NCI-H774 (cell line): Measurements from ENCODE around the gene DNAJC4.
"Not testable (repeated sequence)": the region's sequence is repeated elsewhere in the genome, so short reads cannot be mapped to it uniquely, and the experiment has no call there.

Experiments used
- DNase-seq: peaks from one replicate; lab custom pipeline; 2025; lab: John Stamatoyannopoulos, UW

DNAJC4 gene

GRCh38 chr11:64245797-64246620, 15.7 kb downstream of the DNAJC4 start:
- peak; percentile 21 for DNase-seq

DNA sequence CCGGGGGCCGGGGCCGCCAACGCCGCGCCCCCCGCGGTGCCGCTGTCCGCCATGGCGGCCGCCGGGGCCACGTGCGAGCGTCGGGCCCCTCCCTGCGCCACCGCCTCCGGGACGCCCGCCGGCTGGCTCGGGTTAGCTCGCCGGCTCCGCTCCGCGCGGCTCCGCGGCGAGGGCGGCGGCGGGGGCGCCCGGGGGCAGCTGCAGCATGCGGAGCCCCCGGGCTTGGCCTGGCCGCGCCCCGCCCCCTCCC, 16.2 kb downstream of the DNAJC4 start:
- not testable (repeated sequence) for DNase-seq

DNA sequence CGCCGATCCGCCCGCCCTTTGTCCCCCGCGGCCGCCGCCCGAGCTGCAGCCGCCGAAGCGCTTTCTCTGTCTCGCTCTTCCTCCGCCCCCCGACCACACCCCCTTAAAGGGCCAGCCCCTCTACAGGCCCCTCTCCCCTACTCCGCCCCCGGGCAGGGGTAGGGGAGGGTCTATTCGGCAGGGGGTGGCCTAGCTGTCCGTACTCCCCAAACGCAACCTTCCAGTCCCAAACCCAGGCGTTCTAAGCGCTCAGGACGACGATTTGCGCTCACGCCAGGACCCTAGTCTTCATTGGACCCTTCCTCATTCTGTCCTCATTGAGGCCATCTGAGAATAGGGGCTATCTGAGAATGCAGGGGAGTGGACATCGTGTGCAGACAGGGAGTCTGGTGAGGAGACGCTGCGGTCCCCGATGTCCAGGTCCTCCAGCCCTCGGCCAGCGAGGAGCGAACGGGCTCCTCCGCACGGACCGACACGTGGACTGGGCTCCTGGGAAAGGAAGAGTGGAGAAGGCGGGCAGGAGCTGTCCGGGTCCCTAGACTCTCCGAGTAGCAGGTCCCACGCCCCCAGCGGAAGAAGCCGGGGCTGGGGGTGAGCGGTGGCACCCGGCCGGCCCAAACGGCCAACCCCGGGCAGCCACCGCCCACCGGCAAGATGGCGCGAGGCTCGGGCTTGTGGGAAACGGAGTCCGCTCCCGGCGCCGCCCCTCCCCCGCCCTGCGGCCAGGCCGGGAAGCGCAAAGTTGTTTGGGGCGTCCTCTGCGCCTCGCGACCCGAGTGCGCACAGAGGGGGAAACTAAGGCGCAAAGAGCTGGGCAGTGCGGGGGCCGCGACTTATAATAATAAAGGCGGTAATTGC, 16.8 kb downstream of the DNAJC4 start, which contains the start of gene PPP1R14B:
Gene PPP1R14B, minus strand, starts transcription at position 73 of the 858 bp plus-strand sequence. CDS start 270 bp downstream, outside the sequence.
- peak; percentile 82 for DNase-seq

DNA sequence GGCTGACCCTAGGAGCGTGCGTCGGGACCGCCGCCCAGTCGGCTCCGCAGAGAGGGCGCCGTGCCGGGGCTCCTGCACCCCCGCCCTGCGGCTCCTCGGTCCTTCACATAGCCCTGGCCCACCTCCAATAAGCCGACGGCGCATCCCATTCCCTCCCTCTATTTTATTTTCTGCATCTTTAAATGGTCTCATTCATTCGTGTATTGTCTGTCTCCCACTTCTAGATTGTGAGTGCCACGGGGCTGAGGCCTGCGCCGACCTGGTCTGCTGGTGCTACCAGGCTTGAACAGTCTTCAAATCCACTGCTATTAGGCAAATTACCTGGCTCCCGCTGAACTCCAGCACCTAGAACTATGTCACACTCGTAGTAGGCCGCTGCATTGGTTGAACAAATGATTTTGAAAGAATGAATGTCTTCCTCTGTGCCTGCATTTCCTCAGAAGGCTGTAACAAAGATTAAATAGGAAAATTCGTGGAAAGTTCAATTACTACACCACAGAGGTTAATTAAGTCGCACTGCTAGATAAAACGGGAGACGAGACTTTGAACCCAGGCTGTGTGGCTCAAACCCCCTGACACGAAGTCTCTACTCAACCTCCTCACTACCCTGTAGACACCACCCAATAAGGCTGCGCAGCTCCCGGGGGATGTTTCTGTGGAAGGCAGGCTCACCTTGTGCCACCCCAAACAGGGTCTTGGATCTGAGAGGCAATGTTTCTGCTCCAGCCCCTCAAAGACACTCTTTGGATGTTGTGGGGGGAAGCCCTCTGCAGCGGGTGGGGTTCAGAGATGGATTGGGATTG, 17.6 kb downstream of the DNAJC4 start:
- no peak for DNase-seq

GRCh38 chr11:64248578-64248977, 18.2 kb downstream of the DNAJC4 start:
- DNase-seq: no peak

DNA sequence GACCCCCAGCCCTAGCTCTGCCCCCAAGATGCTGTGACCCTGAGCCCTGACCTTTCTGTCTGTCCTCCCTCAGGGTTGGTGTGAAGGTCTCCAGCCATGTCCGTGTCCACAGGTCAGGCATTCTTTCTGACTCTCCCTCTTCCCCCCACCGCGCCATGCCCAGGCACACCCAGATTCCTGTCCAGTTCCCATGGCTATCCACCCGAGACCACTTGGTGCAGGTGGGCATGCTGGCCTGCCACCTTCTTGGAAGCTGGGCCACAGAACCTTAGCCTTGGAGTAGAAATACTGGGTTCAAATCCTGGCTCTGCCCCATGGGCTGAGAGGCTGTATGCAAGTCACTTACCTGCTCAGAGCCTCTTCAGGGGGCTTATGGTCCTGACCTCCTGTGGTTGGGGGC, 18.7 kb downstream of the DNAJC4 start:
- DNase-seq: no peak

DNA sequence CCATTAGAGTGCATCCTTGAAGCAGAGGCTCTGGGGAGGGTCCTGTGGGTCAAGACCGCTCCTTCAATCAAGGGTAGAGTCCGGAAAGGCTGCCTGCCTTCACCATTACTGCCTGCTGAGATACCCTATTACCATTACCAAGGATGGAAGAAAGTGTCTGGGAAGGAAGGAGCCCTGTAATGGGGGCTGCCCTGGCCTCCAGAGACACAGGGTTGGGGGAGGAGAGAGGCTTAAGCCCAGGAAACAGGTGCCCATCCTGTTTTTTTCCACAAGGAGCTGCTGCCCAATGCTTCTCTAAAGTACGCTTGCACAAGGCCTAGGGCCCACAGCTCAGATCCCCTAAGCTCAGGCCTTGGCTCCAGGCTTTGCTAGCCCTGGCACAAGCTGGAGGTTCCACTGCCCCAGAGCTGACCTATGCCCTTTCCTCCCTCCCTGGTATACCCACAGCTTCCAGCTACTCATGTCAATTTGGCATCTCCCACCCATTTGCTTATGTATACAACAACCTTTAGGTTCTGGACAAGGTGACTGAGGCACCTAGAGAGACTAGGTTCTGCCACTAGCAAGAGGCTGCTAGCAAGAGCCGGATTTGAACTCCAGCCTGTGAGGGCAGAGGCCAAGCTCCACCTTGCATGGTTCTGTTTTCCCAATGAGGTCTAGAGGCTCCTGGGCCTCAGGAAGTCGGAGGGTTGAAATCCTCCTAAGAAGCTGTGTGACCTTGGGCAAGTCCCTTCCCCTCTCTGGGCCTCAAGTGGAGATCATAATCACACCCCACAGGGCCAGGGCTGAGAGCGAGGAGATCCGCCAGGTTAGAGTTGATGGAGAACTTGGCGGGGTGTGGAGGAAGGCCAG, 19.4 kb downstream of the DNAJC4 start:
- DNase-seq: no peak

DNA sequence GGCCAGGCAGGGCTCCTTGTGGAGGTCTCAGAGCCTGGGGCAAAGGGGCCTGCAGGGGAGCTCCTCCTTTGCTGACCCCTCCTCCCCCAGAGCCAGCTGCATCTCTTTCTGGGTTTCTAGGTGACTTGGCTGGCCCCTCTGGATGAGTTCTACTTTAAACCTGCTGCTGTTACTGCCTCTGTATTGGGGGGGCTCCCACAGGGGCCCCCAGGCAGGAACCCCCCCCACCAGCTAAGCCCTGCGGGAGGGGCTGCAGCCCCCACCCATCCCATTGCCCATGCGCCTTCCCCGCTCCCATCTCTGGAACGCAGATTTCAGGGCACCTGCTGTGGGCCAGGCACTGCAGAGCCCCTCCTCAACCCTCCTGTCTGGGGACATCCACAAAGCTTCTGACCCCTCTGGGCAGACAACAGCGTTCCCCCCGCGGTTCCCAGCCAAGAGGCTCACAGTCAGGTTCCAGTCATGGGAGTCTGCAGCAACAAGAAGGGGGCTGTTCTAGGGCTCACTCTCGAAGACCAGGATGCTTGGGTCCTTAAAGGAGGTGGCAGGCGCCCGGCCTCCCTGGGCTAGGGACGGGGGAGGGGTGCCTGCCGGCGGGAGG, 20.2 kb downstream of the DNAJC4 start:
- no peak for DNase-seq

DNA sequence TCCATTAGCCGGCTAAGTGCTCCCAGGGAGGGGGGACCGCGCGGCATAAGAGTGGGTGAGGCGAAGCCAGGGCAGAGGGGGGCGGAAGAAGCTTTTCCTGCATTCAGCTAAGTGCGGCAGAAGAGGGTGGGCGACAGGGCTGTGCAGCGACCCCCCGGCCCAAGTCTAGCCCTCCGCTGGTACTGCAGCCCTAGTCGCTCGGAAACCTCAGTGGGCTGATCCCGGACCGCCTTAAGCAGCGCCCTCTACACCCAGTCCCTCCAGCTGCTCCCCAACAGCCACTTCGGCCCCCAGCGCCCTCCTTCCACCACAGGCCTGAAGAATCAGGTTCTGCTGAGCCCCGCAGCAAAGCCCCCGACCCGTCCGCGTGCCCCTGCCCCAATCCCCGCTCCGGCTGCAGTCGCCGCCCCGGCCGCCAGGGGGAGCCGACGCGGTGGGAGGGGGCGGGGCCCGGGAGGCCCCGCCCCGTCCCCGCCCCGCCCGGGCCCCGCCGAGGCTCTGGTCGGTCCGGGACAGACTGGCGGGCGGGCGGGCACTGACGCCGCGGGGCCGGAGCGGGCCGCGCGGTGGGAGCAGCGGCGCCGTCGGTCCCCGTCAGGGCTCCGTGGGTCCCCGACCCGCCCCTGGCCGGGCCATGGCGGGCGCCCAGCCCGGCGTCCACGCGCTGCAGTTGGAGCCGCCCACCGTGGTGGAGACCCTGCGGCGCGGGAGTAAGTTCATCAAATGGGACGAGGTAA, 20.8 kb downstream of the DNAJC4 start, which contains the start of gene PLCB3:
Gene PLCB3, plus strand, starts transcription at position 515 of the 737 bp plus-strand sequence. Its CDS starts 120 bp downstream, at position 635.
- DNase-seq: peak; percentile 54

GRCh38 chr11:64251753-64252002, 21.3 kb downstream of the DNAJC4 start:
- no peak for DNase-seq

DNA sequence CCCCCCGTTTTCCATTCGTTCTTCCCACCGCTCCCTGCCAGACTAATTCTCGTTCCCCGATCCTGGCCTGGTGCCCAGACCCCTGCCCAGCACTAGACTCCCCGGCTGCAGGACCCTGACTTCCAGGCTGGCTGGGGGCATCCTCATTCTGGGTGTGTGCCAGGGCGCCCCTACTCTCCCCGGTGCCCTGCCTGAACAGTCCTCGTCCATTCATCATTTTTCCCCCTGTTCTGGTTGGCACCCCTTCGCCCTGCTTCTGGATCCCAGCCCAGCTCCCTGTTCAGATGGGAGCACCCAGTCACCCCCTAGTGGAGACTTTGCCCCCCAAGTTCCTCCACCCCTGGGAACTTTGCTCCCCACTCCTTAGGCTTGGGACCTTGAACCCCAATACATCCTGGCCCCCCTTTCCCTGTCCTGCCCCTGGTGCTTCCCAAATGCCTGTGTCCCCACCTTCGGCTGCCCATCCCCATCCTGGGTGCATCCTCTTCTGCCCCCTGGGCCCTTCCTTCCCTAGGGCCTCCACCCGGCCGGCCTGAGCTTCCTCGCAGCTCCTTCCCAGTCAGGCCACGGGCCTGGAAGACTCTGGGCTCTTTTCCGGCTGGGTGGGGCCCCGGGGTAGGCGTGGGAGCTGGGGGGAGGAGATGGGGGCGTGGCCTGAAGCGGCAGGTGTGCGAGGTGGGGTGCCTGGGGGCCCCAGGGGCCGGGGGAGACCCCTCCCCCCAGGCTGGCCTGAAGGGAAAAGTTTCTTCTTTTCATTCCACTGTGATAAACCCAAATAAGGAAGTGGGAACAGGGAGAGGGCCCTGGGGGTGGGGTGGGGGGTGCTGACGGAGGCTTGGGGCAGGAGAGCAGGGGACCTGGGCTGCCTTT, 21.9 kb downstream of the DNAJC4 start:
- peak; percentile 16 for DNase-seq

- no peak for DNase-seq
Observed at GRCh38 chr11:64253043-64253442, 22.7 kb downstream of the DNAJC4 start.

GRCh38 chr11:64253481-64253880, 23.1 kb downstream of the DNAJC4 start:
- DNase-seq: no peak

DNA sequence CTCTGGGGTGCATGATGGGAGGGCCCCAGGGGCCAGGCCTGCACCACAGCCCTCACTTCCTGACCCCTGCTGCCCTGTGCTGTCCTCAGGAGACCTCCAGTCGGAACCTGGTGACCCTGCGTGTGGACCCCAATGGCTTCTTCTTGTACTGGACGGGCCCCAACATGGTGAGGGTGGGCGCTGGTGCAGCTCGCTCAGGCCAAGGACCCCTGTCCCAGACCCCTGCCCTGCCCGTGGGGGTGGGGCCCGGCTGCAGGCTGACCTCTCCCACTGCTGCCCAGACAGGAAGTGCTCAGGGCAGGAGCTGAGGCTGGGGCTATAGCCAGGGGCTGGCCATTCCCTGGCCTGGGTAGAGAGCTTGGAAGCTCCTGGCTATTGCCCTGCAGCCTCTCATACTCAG, 24.0 kb downstream of the DNAJC4 start:
- DNase-seq: no peak

DNA sequence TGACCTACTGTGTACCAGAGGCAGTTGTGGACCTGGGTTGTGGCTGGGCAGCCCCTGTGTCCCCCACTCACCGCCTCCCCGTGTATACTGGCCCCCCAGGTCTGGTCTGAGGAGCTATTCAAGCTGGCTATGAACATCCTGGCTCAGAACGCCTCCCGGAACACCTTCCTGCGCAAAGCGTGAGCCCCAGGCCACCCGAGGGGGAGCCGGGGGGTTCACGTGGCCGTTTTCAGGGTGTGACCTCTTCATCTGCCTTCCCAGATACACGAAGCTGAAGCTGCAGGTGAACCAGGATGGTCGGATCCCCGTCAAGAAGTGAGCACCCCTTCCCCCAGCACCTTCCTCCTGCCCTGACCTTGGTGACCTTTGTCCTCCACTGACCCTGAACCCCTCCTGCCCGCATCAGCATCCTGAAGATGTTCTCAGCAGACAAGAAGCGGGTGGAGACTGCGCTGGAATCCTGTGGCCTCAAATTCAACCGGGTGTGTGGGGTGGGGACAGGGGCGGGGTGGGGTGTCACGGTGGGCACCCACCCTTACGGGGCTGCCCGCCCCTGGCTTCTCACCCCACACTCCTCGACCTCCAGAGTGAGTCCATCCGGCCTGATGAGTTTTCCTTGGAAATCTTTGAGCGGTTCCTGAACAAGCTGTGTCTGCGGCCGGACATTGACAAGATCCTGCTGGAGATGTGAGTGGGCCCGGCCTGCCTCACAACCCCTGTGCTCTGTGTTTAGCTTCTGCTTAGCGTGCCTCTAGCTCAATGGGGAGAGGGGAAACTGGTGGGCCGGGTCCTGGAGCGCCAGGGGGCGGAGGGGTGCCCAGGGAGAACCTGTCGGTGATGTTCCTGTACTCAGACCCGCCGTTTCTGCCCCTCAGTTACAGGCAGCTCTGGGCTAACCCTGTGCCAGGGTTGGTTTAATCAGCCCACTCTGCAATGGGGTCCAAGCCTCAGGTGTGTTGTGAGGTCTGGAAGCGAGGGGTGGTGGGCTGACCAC, 25.1 kb downstream of the DNAJC4 start:
- DNase-seq: no peak

GRCh38 chr11:64256300-64256699, 26.0 kb downstream of the DNAJC4 start:
- DNase-seq: no peak

- DNase-seq: no peak
Observed at GRCh38 chr11:64258356-64258755, 28.0 kb downstream of the DNAJC4 start.

- no peak for DNase-seq
Observed at GRCh38 chr11:64258946-64259532, 28.7 kb downstream of the DNAJC4 start.
